Measurements from ENCODE around the gene KRTAP6-3. TPM values are rescaled to one million over a fixed set of nuclear protein-coding genes. Genes with fewer than 3 reads are reported as not detected.

Gene KRTAP6-3
- not detected in 2 replicates for total RNA-seq

GRCh38 chr21:30592140-30592539 is at the start of gene KRTAP6-3:
TSS of gene KRTAP6-3 (plus strand) at chr21:30592440. CDS start at chr21:30592446, 6 bp downstream.

DNA sequence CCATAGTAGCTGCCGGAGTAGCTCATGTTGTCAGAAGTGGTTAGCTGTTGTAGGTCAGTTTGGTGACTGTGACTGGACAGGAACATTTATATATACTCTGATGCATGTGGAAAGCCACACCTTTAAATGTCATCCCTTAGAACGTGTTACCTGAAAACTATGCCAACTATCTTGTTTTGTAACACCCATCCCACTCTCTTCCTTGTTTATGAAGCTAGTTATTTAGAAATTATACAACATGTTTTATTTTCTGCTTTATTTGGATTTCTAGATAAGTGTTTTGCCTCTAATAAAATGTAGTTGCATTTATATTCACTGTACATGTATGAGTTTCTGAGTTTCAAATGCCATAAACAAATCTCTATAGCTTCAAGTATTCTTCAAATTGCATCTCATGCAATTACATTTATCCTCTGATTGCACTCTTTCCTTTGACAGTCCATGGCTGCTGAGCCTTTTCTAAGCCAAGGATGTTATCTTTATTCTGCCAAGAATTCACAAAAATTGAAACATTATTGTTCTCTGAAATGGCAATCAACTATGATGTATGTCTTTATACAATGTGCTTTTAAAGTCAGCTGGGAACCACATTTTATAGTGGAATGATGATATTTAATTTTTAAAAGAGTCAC is 30.9 kb upstream of the KRTAP6-3 start, which contains the start of gene KRTAP19-7:
Gene KRTAP19-7 (minus strand): TSS at position 51 of the 632 bp plus-strand sequence. CDS start 25 bp downstream, at position 26.

DNA sequence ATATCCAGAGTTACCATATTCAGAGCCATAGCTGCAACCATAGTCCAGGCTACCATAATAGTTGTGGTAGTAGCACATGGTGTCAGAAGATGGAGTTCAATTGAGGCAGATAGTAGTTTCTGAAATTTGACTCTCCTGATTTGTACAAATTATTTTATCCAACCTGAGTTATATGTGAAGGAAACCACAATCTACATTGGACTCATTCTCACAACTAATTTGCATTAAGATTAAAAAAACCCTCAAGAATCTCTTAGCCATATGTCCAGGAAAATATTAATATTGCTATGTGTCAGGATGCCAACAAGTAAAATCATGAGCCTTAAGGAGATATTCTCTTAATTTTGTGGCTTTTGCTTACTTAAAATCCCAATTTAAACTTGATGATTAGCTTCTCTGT is 1.9 kb upstream of the KRTAP6-3 start, which contains the start of gene KRTAP22-2:
Gene KRTAP22-2 (minus strand): TSS at position 101 of the 400 bp plus-strand sequence.

GRCh38 chr21:30598802-30599201 is 6.6 kb downstream of the KRTAP6-3 start, which contains the start of gene KRTAP6-2:
TSS of gene KRTAP6-2 (minus strand) at chr21:30598902. CDS start at chr21:30598874, 28 bp downstream.

DNA sequence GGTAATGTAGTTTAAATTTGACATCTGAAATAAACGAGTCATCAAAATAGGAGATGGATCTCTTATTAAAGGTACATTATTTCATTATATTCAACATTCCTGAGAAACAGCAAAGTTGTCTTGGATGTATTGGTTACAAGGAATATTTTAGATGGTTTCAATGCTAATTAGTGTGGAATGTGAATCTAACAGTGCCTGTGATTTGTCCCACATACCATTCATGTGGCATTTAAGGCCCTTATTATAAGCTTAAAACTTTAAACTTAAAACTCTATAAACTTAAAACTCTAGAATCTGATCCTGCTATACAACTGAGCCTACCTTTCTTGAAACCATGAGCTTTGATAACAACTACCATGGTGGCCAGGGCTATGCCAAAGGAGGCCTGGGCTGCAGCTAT is 8.5 kb downstream of the KRTAP6-3 start, which contains the start of gene KRTAP22-1:
Gene KRTAP22-1 (plus strand): TSS at position 301 of the 400 bp plus-strand sequence.

GRCh38 chr21:30613836-30614235 is 21.6 kb downstream of the KRTAP6-3 start, which contains the start of gene KRTAP6-1:
TSS of gene KRTAP6-1 (minus strand) at chr21:30613930. CDS start at chr21:30613904, 26 bp downstream.

DNA sequence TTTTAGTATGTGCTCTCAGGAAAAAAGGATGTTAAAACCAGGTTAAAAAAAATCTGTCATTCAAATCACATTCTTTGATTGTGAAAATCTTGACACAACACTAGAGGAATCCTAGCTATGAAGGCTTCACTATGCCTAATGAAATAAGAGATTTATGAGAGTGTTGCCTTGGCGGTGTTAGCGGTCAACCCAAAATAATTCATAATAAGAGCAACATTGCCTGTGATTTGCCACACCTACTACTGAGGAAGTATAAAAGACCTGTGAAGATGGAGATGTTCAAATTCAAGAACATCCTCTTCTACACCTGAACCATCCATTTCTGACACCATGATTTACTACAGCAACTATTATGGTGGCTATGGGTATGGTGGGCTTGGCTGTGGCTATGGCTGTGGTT is 23.9 kb downstream of the KRTAP6-3 start, which contains the start of gene KRTAP20-1:
Gene KRTAP20-1 (plus strand): TSS at position 301 of the 400 bp plus-strand sequence. CDS start 30 bp downstream, at position 331.

DNA sequence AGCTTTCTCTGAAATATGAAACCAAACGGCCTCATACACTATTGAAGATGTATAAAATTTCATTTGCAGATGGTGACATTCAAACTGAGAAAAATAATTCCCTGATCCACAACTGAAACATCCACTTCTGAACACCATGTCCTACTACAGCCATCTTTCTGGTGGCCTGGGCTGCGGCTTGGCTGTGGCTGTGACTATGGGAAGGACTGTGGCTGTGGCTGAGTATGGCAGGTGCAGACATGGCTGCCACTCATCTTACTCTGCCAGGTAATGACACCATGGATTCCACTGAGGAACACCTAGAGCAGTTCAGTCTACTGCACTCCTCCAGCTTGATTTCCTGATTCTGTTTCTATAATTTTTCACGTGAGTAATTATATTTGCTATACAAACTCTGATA is 28.3 kb downstream of the KRTAP6-3 start, which contains the start of gene KRTAP20-4:
Gene KRTAP20-4 (plus strand): TSS at position 106 of the 400 bp plus-strand sequence.

GRCh38 chr21:30634906-30635305 is 42.7 kb downstream of the KRTAP6-3 start, which contains the start of gene KRTAP20-2:
TSS of gene KRTAP20-2 (plus strand) at chr21:30635206. CDS start at chr21:30635264, 58 bp downstream.

GRCh38 chr21:30642564-30642963 is 50.3 kb downstream of the KRTAP6-3 start, which contains the start of gene KRTAP20-3:
TSS of gene KRTAP20-3 (plus strand) at chr21:30642864.

Other genes with a start within 250 kb of the KRTAP6-3 start
- gene KRTAP23-1, start 243.8 kb upstream of the KRTAP6-3 start, total RNA-seq: not detected in 2 replicates
- not detected in 2 replicates for gene KRTAP13-2, start 220.2 kb upstream of the KRTAP6-3 start, total RNA-seq
- gene KRTAP13-1, start 196.4 kb upstream of the KRTAP6-3 start, total RNA-seq: not detected in 2 replicates
- not detected in 2 replicates for gene KRTAP13-3, start 166.5 kb upstream of the KRTAP6-3 start, total RNA-seq
- not detected in 2 replicates for gene KRTAP13-4, start 162.2 kb upstream of the KRTAP6-3 start, total RNA-seq
- gene KRTAP15-1, start 152.2 kb upstream of the KRTAP6-3 start, total RNA-seq: not detected in 2 replicates
- not detected in 2 replicates for gene KRTAP19-1, start 112.1 kb upstream of the KRTAP6-3 start, total RNA-seq
- not detected in 2 replicates for gene KRTAP19-2, start 105.0 kb upstream of the KRTAP6-3 start, total RNA-seq
- not detected in 2 replicates for gene KRTAP19-3, start 100.4 kb upstream of the KRTAP6-3 start, total RNA-seq
- not detected in 2 replicates for gene KRTAP19-4, start 95.3 kb upstream of the KRTAP6-3 start, total RNA-seq
- not detected in 2 replicates for gene KRTAP19-5, start 90.3 kb upstream of the KRTAP6-3 start, total RNA-seq
- gene KRTAP19-6, start 50.6 kb upstream of the KRTAP6-3 start, total RNA-seq: not detected in 2 replicates
- not detected in 2 replicates for gene KRTAP19-7, start 31.1 kb upstream of the KRTAP6-3 start, total RNA-seq
- gene KRTAP22-2, start 2.0 kb upstream of the KRTAP6-3 start, total RNA-seq: not detected in 2 replicates
- gene KRTAP6-2, start 6.5 kb downstream of the KRTAP6-3 start, total RNA-seq: not detected in 2 replicates
- not detected in 2 replicates for gene KRTAP22-1, start 8.6 kb downstream of the KRTAP6-3 start, total RNA-seq
- gene KRTAP6-1, start 21.5 kb downstream of the KRTAP6-3 start, total RNA-seq: not detected in 2 replicates
- not detected in 2 replicates for gene KRTAP20-1, start 24.0 kb downstream of the KRTAP6-3 start, total RNA-seq
- not detected in 2 replicates for gene KRTAP20-4, start 28.2 kb downstream of the KRTAP6-3 start, total RNA-seq
- not detected in 2 replicates for gene KRTAP20-2, start 42.8 kb downstream of the KRTAP6-3 start, total RNA-seq
- gene KRTAP20-3, start 50.4 kb downstream of the KRTAP6-3 start, total RNA-seq: not detected in 2 replicates
- gene KRTAP21-3, start 126.3 kb downstream of the KRTAP6-3 start, total RNA-seq: not detected in 2 replicates
- not detected in 2 replicates for gene KRTAP21-2, start 154.8 kb downstream of the KRTAP6-3 start, total RNA-seq
- not detected in 2 replicates for gene KRTAP21-1, start 163.0 kb downstream of the KRTAP6-3 start, total RNA-seq
- not detected in 2 replicates for gene KRTAP8-1, start 220.8 kb downstream of the KRTAP6-3 start, total RNA-seq
- not detected in 2 replicates for gene KRTAP7-1, start 237.3 kb downstream of the KRTAP6-3 start, total RNA-seq